ENCODE measurements around the gene ST6GALNAC5. TPM values are rescaled to one million over a fixed set of nuclear protein-coding genes. Genes with fewer than 3 reads are reported as not detected.

ST6GALNAC5 gene
- total and polyA plus RNA-seq, 9 donors, result 2.9 to 21.0 (median 9.9) TPM

- DNase-seq, result no peak
- H3K27ac ChIP-seq, result no peak overlapping the region
These were observed 32.1 kb upstream of the ST6GALNAC5 start for GRCh38 chr1:76835203-76835602.

GRCh38 chr1:76840278-76840677 lies 27.0 kb upstream of the ST6GALNAC5 start:
- no peaks in the 10 kb centered on the region for H3K9me3 ChIP-seq
- H3K27me3 ChIP-seq, result no peaks in the 10 kb centered on the region
- H3K36me3 ChIP-seq, result no peaks in the 10 kb centered on the region
- H3K4me3 ChIP-seq, result no peak overlapping the region
- no peak overlapping the region for H3K27ac ChIP-seq
- 85 to 90% (median 88%) methylated on average over 2 of the region's 2 CpGs for WGBS, 3 donors
- TF ChIP-seq EP300 (IDR thresholded peaks at IDR 0.05), result no peak
- TF ChIP-seq POLR2A (IDR thresholded peaks at IDR 0.05), result no peak
- no peak for TF ChIP-seq CTCF (IDR thresholded peaks at IDR 0.05)
- no peak for DNase-seq
- intact Hi-C loops (cut with DNase I), result no loop called here
- H3K4me1 ChIP-seq (ENCODE audit: insufficient read depth), result no peaks in the 10 kb centered on the region

More at GRCh38 chr1:76835203-76835602, 32.1 kb upstream of the ST6GALNAC5 start:
- H3K4me1 ChIP-seq (ENCODE audit: insufficient read depth), result no peaks in the 10 kb centered on the region
- TF ChIP-seq CTCF (IDR thresholded peaks at IDR 0.05) (no peak), POLR2A (IDR thresholded peaks at IDR 0.05) (no peak), EP300 (IDR thresholded peaks at IDR 0.05) (no peak)
- intact Hi-C loops (cut with DNase I), result no loop called here
- H3K9me3 ChIP-seq, result no peaks in the 10 kb centered on the region
- no peak overlapping the region for H3K4me3 ChIP-seq
- H3K36me3 ChIP-seq, result no peaks in the 10 kb centered on the region
- no peaks in the 10 kb centered on the region for H3K27me3 ChIP-seq

GRCh38 chr1:76841460-76841859 lies 25.8 kb upstream of the ST6GALNAC5 start:
- Histone ChIP-seq H3K27ac (no peak overlapping the region), H3K4me1 (ENCODE audit: insufficient read depth) (no peaks in the 10 kb centered on the region), H3K9me3 (no peaks in the 10 kb centered on the region), H3K4me3 (no peak overlapping the region), H3K27me3 (no peaks in the 10 kb centered on the region), H3K36me3 (no peaks in the 10 kb centered on the region)
- no peak for TF ChIP-seq POLR2A (IDR thresholded peaks at IDR 0.05)
- no peak for TF ChIP-seq EP300 (IDR thresholded peaks at IDR 0.05)
- no peak for TF ChIP-seq CTCF (IDR thresholded peaks at IDR 0.05)
- no peak for DNase-seq
- intact Hi-C loops (cut with DNase I), result no loop called here
- 35 to 42% (median 36%) methylated on average over 2 of the region's 2 CpGs for WGBS, 3 donors

GRCh38 chr1:76843821-76844464 lies 23.3 kb upstream of the ST6GALNAC5 start:
- no peak for TF ChIP-seq POLR2A (IDR thresholded peaks at IDR 0.05)
- no peak for TF ChIP-seq EP300 (IDR thresholded peaks at IDR 0.05)
- TF ChIP-seq CTCF (IDR thresholded peaks at IDR 0.05), result no peak
- no peak overlapping the region for H3K27ac ChIP-seq
- WGBS, 3 donors, result 90 to 93% (median 92%) methylated on average over 5 of the region's 5 CpGs

More at GRCh38 chr1:76843821-76844464, 23.3 kb upstream of the ST6GALNAC5 start:
- no peaks in the 10 kb centered on the region for H3K4me1 ChIP-seq (ENCODE audit: insufficient read depth)
- H3K36me3 ChIP-seq, result no peaks in the 10 kb centered on the region
- intact Hi-C loops (cut with DNase I), result no loop called here
- DNase-seq, result no peak
- H3K27me3 ChIP-seq, result no peaks in the 10 kb centered on the region
- no peaks in the 10 kb centered on the region for H3K9me3 ChIP-seq
- H3K4me3 ChIP-seq, result no peak overlapping the region

Data from ovary (tissue), 9 donors.